Activated CD8-positive, alpha-beta memory T cell treated with anti-CD3 and anti-CD28 coated beads, Interleukin-2, amount 50 U/mL, for 1 hour (primary cell): Measurements from ENCODE around the gene SOX3.

Source experiments
- DNase-seq: peaks from one replicate; pipeline ENCODE4 v3.0.0-alpha.2; 2020; ENCODE audit errors: extremely low read depth

The SOX3 gene

GRCh38 chrX:140495739-140496138 lies 9.1 kb downstream of the SOX3 start:
- DNase-seq: no peak

DNA sequence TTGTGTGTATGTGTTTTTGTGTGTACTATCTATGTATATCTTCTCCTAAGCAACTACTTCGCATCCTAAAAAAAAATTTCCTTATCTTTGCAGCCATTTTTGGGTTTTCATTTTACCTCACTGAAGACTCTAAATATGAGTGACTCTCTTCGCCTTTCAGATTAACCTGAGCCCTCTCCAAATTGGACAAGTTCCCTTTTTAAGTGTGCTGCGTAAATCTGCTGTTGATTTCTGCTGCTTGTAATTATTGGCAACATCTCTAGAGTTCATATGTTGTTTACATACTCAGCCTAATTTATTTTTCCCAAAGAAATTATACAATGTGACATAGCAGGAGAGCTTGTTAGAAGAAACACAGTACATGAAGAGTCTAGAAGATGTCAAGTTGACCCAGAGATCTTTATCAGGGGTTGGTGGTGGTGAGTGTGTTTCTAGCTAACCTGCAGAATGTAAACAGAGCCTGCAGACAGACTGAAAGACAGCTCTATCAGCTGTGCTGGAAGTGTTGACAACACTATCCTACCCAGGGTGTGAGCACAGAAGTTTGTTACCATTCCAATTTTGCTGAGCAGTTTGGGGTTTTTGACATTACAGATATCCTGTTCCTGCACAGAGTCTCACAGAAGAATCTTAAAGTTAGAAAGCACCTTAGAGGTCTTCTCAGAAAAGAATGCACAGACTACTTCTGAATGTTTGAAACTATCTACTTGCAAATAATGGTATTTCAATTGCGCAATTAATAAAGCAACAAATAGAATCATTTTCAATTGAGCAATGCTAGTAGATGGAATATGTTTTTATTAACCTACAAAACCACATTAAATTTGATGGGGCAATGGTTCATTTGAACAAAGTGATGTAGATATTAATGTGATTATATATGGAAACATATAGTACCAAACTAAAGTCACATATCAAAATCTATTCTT lies 12.5 kb downstream of the SOX3 start:
- DNase-seq: no peak

DNA sequence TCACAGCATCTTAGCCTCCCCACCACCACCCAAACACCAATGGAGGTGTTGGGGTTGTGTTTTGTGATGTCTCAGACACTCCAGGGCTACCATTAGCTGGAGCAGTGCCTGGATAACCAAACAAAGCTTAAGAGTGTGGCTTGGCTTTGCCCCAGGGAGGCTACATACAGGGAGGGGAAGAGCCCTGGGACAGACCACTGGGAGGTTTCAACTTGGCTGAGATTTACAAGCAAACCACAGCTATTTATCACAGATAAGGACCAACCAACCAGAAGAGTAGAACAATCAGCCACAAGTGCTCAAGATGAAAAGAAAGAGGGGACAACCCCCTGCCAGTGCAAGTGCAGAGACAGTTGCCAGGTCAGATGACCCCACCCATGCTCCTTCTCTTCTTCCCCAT lies 24.1 kb downstream of the SOX3 start:
- no peak for DNase-seq

- DNase-seq: no peak
These were observed 26.9 kb downstream of the SOX3 start for GRCh38 chrX:140477987-140478386.

GRCh38 chrX:140475025-140475424 lies 29.8 kb downstream of the SOX3 start:
- no peak for DNase-seq

GRCh38 chrX:140467211-140467610 lies 37.7 kb downstream of the SOX3 start:
- DNase-seq: no peak
